ENCODE measurements around the gene ZCCHC4.

The ZCCHC4 gene, protein sequence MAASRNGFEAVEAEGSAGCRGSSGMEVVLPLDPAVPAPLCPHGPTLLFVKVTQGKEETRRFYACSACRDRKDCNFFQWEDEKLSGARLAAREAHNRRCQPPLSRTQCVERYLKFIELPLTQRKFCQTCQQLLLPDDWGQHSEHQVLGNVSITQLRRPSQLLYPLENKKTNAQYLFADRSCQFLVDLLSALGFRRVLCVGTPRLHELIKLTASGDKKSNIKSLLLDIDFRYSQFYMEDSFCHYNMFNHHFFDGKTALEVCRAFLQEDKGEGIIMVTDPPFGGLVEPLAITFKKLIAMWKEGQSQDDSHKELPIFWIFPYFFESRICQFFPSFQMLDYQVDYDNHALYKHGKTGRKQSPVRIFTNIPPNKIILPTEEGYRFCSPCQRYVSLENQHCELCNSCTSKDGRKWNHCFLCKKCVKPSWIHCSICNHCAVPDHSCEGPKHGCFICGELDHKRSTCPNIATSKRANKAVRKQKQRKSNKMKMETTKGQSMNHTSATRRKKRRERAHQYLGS

GRCh38 chr4:25312496-25313200 is at the start of gene ZCCHC4:
Gene ZCCHC4, plus strand, starts transcription at chr4:25312774. Its CDS starts 36 bp downstream, at chr4:25312810.
- DNase-seq (ENCODE audit: low read depth in 2 of 2), result peak; percentile 93 to 96
- TF ChIP-seq, protein P1, sequence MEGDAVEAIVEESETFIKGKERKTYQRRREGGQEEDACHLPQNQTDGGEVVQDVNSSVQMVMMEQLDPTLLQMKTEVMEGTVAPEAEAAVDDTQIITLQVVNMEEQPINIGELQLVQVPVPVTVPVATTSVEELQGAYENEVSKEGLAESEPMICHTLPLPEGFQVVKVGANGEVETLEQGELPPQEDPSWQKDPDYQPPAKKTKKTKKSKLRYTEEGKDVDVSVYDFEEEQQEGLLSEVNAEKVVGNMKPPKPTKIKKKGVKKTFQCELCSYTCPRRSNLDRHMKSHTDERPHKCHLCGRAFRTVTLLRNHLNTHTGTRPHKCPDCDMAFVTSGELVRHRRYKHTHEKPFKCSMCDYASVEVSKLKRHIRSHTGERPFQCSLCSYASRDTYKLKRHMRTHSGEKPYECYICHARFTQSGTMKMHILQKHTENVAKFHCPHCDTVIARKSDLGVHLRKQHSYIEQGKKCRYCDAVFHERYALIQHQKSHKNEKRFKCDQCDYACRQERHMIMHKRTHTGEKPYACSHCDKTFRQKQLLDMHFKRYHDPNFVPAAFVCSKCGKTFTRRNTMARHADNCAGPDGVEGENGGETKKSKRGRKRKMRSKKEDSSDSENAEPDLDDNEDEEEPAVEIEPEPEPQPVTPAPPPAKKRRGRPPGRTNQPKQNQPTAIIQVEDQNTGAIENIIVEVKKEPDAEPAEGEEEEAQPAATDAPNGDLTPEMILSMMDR (IDR thresholded peaks at IDR 0.05; ENCODE audit: low read depth, low read length), result peak; percentile 89
- peak within 1 kb of the TSS; percentile 82 to 88 for H3K4me3 ChIP-seq (replicated peaks in 1 of 2; ENCODE audit: low read depth in 2 of 2, low read length in 2 of 2)

DNA sequence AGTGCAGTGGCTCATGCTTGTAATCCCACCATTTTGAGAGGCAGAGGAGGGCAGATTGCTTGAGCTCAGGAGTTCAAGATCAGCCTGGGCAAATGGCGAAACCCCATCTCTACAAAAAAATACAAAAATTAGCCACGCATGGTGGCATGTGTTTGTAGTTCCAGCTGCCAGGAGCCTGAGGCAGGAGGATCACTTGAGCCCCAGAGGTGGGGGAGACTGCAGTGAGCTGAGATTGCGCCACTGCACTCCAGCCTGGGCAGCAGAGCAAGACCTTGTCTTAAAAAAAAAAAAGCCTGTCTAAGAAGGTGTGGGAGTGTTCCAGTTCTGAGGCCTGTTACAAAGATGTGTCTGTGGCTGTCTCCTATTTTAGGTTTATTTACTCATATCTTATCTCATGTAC is 40.7 kb upstream of the ZCCHC4 start:
- TF ChIP-seq, protein P1 (IDR thresholded peaks at IDR 0.05; ENCODE audit: low read depth, low read length), result no peak
- DNase-seq (ENCODE audit: low read depth in 2 of 2), result peak in 1 of 2 donors; percentile 5
- H3K4me3 ChIP-seq (replicated peaks in 1 of 2; ENCODE audit: low read depth in 2 of 2, low read length in 2 of 2), result no peak overlapping the region

DNA sequence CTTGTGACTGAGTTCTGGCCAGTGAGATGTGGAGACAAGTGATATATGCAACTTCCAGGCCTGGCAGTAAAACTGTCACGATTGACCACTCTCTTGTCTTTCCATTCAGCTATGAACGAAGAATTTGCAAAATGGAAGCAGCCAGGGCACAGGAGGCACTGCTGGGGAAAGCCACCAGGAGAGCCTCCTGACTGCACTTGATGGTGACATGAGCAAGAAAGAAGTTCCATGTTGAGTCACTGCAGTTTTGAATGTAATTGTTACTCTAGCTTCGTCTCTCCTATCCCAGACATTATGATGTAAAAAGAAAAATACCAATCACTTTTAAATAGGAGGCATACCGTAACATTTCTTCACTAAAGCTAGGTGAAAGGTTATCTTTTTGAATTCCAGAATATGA is 32.4 kb upstream of the ZCCHC4 start:
- TF ChIP-seq, protein P1 (IDR thresholded peaks at IDR 0.05; ENCODE audit: low read depth, low read length), result no peak
- H3K4me3 ChIP-seq (replicated peaks in 1 of 2; ENCODE audit: low read depth in 2 of 2, low read length in 2 of 2), result no peak overlapping the region
- DNase-seq (ENCODE audit: low read depth in 2 of 2), result no peak

GRCh38 chr4:25283948-25284347 is 28.6 kb upstream of the ZCCHC4 start:
- H3K4me3 ChIP-seq (replicated peaks in 1 of 2; ENCODE audit: low read depth in 2 of 2, low read length in 2 of 2), result no peak overlapping the region
- TF ChIP-seq, protein P1 (IDR thresholded peaks at IDR 0.05; ENCODE audit: low read depth, low read length), result no peak
- DNase-seq (ENCODE audit: low read depth in 2 of 2), result no peak

GRCh38 chr4:25284466-25284865 is 28.1 kb upstream of the ZCCHC4 start:
- no peak for DNase-seq (ENCODE audit: low read depth in 2 of 2)

GRCh38 chr4:25290490-25291067 is 22.0 kb upstream of the ZCCHC4 start:
- H3K4me3 ChIP-seq (replicated peaks in 1 of 2; ENCODE audit: low read depth in 2 of 2, low read length in 2 of 2), result no peak overlapping the region
- peak in 1 of 2 donors; percentile 16 for DNase-seq (ENCODE audit: low read depth in 2 of 2)
- TF ChIP-seq, protein P1 (IDR thresholded peaks at IDR 0.05; ENCODE audit: low read depth, low read length), result no peak

More at GRCh38 chr4:25284466-25284865, 28.1 kb upstream of the ZCCHC4 start:
- TF ChIP-seq, protein P1 (IDR thresholded peaks at IDR 0.05; ENCODE audit: low read depth, low read length), result no peak
- H3K4me3 ChIP-seq (replicated peaks in 1 of 2; ENCODE audit: low read depth in 2 of 2, low read length in 2 of 2), result no peak overlapping the region

Data from cardiac fibroblast (primary cell).